Iris pigment epithelial cell (primary cell): Measurements from ENCODE around the gene GOLT1A.

Experiments
- DNase-seq: peaks from one replicate; pipeline ENCODE4 v3.0.0-alpha.2; 2011; ENCODE audit warnings: low read depth

GOLT1A gene

GRCh38 chr1:204213668-204214662 lies at the start of gene GOLT1A:
TSS of gene GOLT1A (minus strand) at chr1:204213988. CDS start at chr1:204213906, 82 bp downstream.
- peak; percentile 80 for DNase-seq

- peak; percentile 44 for DNase-seq
Measured at GRCh38 chr1:204263254-204263910, 49.6 kb upstream of the GOLT1A start.

- no peak for DNase-seq
Measured at GRCh38 chr1:204262506-204263253, 48.9 kb upstream of the GOLT1A start.

- peak; percentile 78 for DNase-seq
Measured at GRCh38 chr1:204261746-204262505, 48.1 kb upstream of the GOLT1A start.

GRCh38 chr1:204261266-204261665 lies 47.5 kb upstream of the GOLT1A start:
- no peak for DNase-seq

- DNase-seq, result no peak
Measured at GRCh38 chr1:204260601-204261197, 46.9 kb upstream of the GOLT1A start.

GRCh38 chr1:204259782-204260181 lies 46.0 kb upstream of the GOLT1A start:
- DNase-seq, result no peak

GRCh38 chr1:204259196-204259595 lies 45.4 kb upstream of the GOLT1A start:
- no peak for DNase-seq

- peak; percentile 53 for DNase-seq
Measured at GRCh38 chr1:204258213-204259115, 44.7 kb upstream of the GOLT1A start.

GRCh38 chr1:204257446-204257845 lies 43.7 kb upstream of the GOLT1A start:
- DNase-seq, result no peak

GRCh38 chr1:204256531-204256930 lies 42.7 kb upstream of the GOLT1A start:
- no peak for DNase-seq

- DNase-seq, result peak; percentile 50
Measured at GRCh38 chr1:204255966-204256365, 42.2 kb upstream of the GOLT1A start.

- no peak for DNase-seq
Measured at GRCh38 chr1:204255225-204255624, 41.4 kb upstream of the GOLT1A start.

GRCh38 chr1:204254031-204254661 lies 40.4 kb upstream of the GOLT1A start:
- DNase-seq, result peak; percentile 78

GRCh38 chr1:204251926-204252689 lies 38.3 kb upstream of the GOLT1A start:
- DNase-seq, result no peak

GRCh38 chr1:204251286-204251685 lies 37.5 kb upstream of the GOLT1A start:
- DNase-seq, result no peak

- DNase-seq, result peak; percentile 39
Measured at GRCh38 chr1:204250428-204251030, 36.7 kb upstream of the GOLT1A start.

- no peak for DNase-seq
Measured at GRCh38 chr1:204249736-204250427, 36.1 kb upstream of the GOLT1A start.
